ENCODE data around the gene BBC3. TPM values are rescaled to one million over a fixed set of nuclear protein-coding genes. Genes with fewer than 3 reads are reported as not detected.

Gene BBC3
- total RNA-seq, 1 experiment from 2014 or later, result 49.5 TPM

- TF ChIP-seq NFATC4 (CRISPR knock-in tag; IDR thresholded peaks at IDR 0.05) (no peak), ZNF671 (CRISPR knock-in tag; IDR thresholded peaks at IDR 0.05) (no peak), E2F4 (CRISPR knock-in tag; IDR thresholded peaks at IDR 0.05; ENCODE audit: borderline replicate concordance, low read depth) (no peak), ATF2 (CRISPR knock-in tag; IDR thresholded peaks at IDR 0.05; ENCODE audit: borderline replicate concordance, low read depth) (no peak), ZNF121 (CRISPR knock-in tag; IDR thresholded peaks at IDR 0.05) (no peak), NR3C1 (CRISPR knock-in tag; conservative IDR thresholded peaks at IDR 0.05; ENCODE audit: low read depth) (no peak), NR2C2 (CRISPR knock-in tag; IDR thresholded peaks at IDR 0.05) (no peak), TP53 (CRISPR knock-in tag; IDR thresholded peaks at IDR 0.05) (no peak), IRF1 (CRISPR knock-in tag; IDR thresholded peaks at IDR 0.05) (no peak), USF2 (CRISPR knock-in tag; IDR thresholded peaks at IDR 0.05) (peak; percentile 97), TEAD4 (CRISPR knock-in tag; IDR thresholded peaks at IDR 0.05) (no peak), MYBL2 (CRISPR knock-in tag; IDR thresholded peaks at IDR 0.05) (no peak), NFE2L1 (CRISPR knock-in tag; IDR thresholded peaks at IDR 0.05) (no peak), ZNF138 (CRISPR knock-in tag; conservative IDR thresholded peaks at IDR 0.05) (no peak), ESRRA (CRISPR knock-in tag; IDR thresholded peaks at IDR 0.05; ENCODE audit: borderline replicate concordance) (no peak), ZNF281 (CRISPR knock-in tag; IDR thresholded peaks at IDR 0.05) (no peak), AFF4 (CRISPR knock-in tag; IDR thresholded peaks at IDR 0.05; ENCODE audit: borderline replicate concordance) (no peak), JUN (CRISPR knock-in tag; IDR thresholded peaks at IDR 0.05) (no peak), ATF3 (CRISPR knock-in tag; conservative IDR thresholded peaks at IDR 0.05) (no peak), SMAD4 (CRISPR knock-in tag; IDR thresholded peaks at IDR 0.05) (no peak), ELF4 (CRISPR knock-in tag; IDR thresholded peaks at IDR 0.05; ENCODE audit: low read depth) (no peak), IRF2 (CRISPR knock-in tag; IDR thresholded peaks at IDR 0.05; ENCODE audit: borderline replicate concordance, low read depth) (no peak), NR1H2 (CRISPR knock-in tag; IDR thresholded peaks at IDR 0.05) (no peak)
Observed at GRCh38 chr19:47255879-47256692, 25.1 kb upstream of the BBC3 start, which contains the start of gene CCDC9 (continued).

All from WTC11 (cell line).